Calu3 (cell line): ENCODE measurements around the gene KLK10. TPM values are rescaled to one million over a fixed set of nuclear protein-coding genes. Genes with fewer than 3 reads are reported as not detected.

Experiments
- BruUV-seq: library from RNA; stranded (reverse); fragments of 400-500 nt; replicated peaks from 2 replicates; lab custom pipeline; 2021; lab: Mats Ljungman, UMichigan
- CTCF ChIA-PET: fragments of 300-600 bp; sonication (Branson Sonifier 250); formaldehyde crosslinking; loops from one replicate; lab custom pipeline; 2022; ENCODE audit warnings: antibody characterized with exemption; lab: Charles Lee
- DNase-seq: peaks from one replicate; pipeline ENCODE4 v3.0.0; 2022
- H3K27ac Mint-ChIP-seq: one replicate; pipeline ENCODE4 v1.8.0; 2022; ENCODE audit warnings: mixed read lengths; ENCODE audit not compliant: unreplicated experiment
- H3K27me3 Mint-ChIP-seq: one replicate; pipeline ENCODE4 v1.8.0; 2022; ENCODE audit warnings: mixed read lengths; ENCODE audit not compliant: unreplicated experiment
- H3K36me3 Mint-ChIP-seq: one replicate; pipeline ENCODE4 v1.8.0; 2022; ENCODE audit warnings: mild to moderate bottlenecking, moderate library complexity, mixed read lengths; ENCODE audit not compliant: insufficient read depth, unreplicated experiment
- H3K4me1 Mint-ChIP-seq: one replicate; pipeline ENCODE4 v1.8.0; 2022; ENCODE audit warnings: mild to moderate bottlenecking, low read depth, mixed read lengths; ENCODE audit not compliant: unreplicated experiment
- H3K4me3 Mint-ChIP-seq: one replicate; pipeline ENCODE4 v1.8.0; 2022; ENCODE audit warnings: mild to moderate bottlenecking, low read depth, moderate library complexity, mixed read lengths; ENCODE audit not compliant: unreplicated experiment
- H3K9me3 Mint-ChIP-seq: one replicate; pipeline ENCODE4 v1.8.0; 2022; ENCODE audit warnings: low read depth, mixed read lengths; ENCODE audit not compliant: unreplicated experiment
- CTCF ChIP-seq: fragments of 200-600 bp; IDR thresholded peaks from one replicate; pipeline ENCODE4 v1.8.0; 2022; ENCODE audit warnings: antibody characterized with exemption; ENCODE audit not compliant: unreplicated experiment
- intact Hi-C: fragments of 100-400 bp; cut with micrococcal nuclease; formaldehyde crosslinking; loops from one replicate; pipeline ENCODE4 v1.10.0; 2022; ENCODE audit not compliant: unreplicated experiment
- total RNA-seq: library from RNA; stranded (reverse); gene quantifications from 2 replicates; pipeline ENCODE4 v1.2.3, GENCODE V29; 2022

The KLK10 gene
- total RNA-seq, 1 experiment from 2014 or later: 24.2 TPM

- no TSS peak for BruUV-seq
- Mint-ChIP-seq H3K4me3 (no peak overlapping the region), H3K27me3 (peaks cover 35% of the 10 kb centered on the region), H3K4me1 (peaks cover 21% of the 10 kb centered on the region), H3K9me3 (no peaks in the 10 kb centered on the region), H3K27ac (no peak overlapping the region), H3K36me3 (peaks cover 6% of the 10 kb centered on the region)
- DNase-seq: no peak
- intact Hi-C loops: no loop called here
- CTCF ChIA-PET: no interaction called here
- no peak for TF ChIP-seq CTCF
Observed at GRCh38 chr19:51031880-51032225, 12.3 kb upstream of the KLK10 start.

GRCh38 chr19:51031220-51031879 is 11.8 kb upstream of the KLK10 start:
- no peak for DNase-seq
- BruUV-seq: no TSS peak
- intact Hi-C loops: no loop called here
- Mint-ChIP-seq H3K9me3 (no peaks in the 10 kb centered on the region), H3K4me1 (peaks cover 26% of the 10 kb centered on the region), H3K27ac (no peak overlapping the region), H3K27me3 (peaks cover 40% of the 10 kb centered on the region), H3K36me3 (peaks cover 6% of the 10 kb centered on the region), H3K4me3 (no peak overlapping the region)
- no peak for TF ChIP-seq CTCF
- CTCF ChIA-PET: no interaction called here

GRCh38 chr19:51030631-51031030 is 11.1 kb upstream of the KLK10 start:
- Mint-ChIP-seq H3K4me3 (no peak overlapping the region), H3K4me1 (peaks cover 33% of the 10 kb centered on the region), H3K9me3 (no peaks in the 10 kb centered on the region), H3K27me3 (peaks cover 39% of the 10 kb centered on the region), H3K27ac (no peak overlapping the region), H3K36me3 (peaks cover 13% of the 10 kb centered on the region)
- TF ChIP-seq CTCF: no peak
- no TSS peak for BruUV-seq
- DNase-seq: no peak
- intact Hi-C loops: no loop called here
- CTCF ChIA-PET: no interaction called here

- no peak overlapping the region for H3K27ac Mint-ChIP-seq
- no peaks in the 10 kb centered on the region for H3K9me3 Mint-ChIP-seq
- H3K36me3 Mint-ChIP-seq: peaks cover 13% of the 10 kb centered on the region
- H3K27me3 Mint-ChIP-seq: peaks cover 29% of the 10 kb centered on the region
- BruUV-seq: no TSS peak
- CTCF ChIA-PET: no interaction called here
- H3K4me1 Mint-ChIP-seq: peaks cover 28% of the 10 kb centered on the region
- intact Hi-C loops: no loop called here
- TF ChIP-seq CTCF: no peak
- H3K4me3 Mint-ChIP-seq: no peak overlapping the region
- no peak for DNase-seq
Observed at GRCh38 chr19:51029718-51030117, 10.2 kb upstream of the KLK10 start.
